ENCODE measurements around the gene MUC2.

DNA sequence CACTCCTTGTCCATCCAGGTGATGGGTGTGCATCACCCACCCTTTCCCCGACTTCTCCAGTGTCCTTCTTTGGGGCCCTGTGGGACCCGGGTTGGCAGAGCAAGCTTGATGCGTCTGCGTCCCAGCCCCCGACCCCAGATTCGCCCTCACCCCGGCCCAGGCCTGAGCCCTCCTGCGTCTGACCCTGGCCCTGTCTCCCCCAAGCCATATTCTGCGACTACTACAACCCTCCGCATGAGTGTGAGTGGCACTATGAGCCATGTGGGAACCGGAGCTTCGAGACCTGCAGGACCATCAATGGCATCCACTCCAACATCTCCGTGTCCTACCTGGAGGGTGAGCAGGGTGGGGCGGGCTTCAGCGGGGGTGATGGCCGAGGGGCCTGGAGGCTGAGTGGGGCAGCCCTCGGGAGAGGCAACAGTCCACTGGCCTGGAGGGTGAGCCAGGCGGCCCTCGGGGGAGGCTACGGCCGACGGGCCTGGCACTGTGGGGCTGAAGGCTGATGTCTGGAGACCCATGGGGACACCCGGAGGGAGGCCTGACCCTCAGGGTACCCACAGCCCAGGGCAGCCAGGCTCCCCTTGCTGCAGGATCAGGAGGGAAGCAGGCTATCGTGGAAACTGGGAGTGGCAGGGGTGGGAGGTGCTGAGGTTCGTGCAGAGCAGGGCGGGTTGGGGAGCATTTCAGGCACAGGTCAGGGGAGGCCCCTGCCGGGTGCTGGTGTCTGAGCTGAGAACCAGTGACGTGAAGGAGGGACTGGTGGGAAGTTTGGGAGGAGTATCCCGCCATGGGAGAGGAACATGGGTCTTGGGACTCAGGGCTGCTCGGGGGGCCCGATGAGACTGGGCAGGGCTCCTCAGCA, 15.3 kb downstream of the MUC2 start:
- no peak for TF ChIP-seq EZH2 (IDR thresholded peaks at IDR 0.05; ENCODE audit: insufficient read depth, low read length)
- TF ChIP-seq, protein P1, sequence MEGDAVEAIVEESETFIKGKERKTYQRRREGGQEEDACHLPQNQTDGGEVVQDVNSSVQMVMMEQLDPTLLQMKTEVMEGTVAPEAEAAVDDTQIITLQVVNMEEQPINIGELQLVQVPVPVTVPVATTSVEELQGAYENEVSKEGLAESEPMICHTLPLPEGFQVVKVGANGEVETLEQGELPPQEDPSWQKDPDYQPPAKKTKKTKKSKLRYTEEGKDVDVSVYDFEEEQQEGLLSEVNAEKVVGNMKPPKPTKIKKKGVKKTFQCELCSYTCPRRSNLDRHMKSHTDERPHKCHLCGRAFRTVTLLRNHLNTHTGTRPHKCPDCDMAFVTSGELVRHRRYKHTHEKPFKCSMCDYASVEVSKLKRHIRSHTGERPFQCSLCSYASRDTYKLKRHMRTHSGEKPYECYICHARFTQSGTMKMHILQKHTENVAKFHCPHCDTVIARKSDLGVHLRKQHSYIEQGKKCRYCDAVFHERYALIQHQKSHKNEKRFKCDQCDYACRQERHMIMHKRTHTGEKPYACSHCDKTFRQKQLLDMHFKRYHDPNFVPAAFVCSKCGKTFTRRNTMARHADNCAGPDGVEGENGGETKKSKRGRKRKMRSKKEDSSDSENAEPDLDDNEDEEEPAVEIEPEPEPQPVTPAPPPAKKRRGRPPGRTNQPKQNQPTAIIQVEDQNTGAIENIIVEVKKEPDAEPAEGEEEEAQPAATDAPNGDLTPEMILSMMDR (IDR thresholded peaks at IDR 0.05; ENCODE audit: insufficient read depth, low read depth, low read length) = no peak

Data from astrocyte (in vitro differentiated cells and primary cell).